Measurements from ENCODE around the gene RETREG3.
A peak's percentile ranks its signal among the peaks of the same experiment; 100 is the strongest.
"Not testable (repeated sequence)": the region's sequence is repeated elsewhere in the genome, so short reads cannot be mapped to it uniquely, and the experiment has no call there.

RETREG3 gene

DNA sequence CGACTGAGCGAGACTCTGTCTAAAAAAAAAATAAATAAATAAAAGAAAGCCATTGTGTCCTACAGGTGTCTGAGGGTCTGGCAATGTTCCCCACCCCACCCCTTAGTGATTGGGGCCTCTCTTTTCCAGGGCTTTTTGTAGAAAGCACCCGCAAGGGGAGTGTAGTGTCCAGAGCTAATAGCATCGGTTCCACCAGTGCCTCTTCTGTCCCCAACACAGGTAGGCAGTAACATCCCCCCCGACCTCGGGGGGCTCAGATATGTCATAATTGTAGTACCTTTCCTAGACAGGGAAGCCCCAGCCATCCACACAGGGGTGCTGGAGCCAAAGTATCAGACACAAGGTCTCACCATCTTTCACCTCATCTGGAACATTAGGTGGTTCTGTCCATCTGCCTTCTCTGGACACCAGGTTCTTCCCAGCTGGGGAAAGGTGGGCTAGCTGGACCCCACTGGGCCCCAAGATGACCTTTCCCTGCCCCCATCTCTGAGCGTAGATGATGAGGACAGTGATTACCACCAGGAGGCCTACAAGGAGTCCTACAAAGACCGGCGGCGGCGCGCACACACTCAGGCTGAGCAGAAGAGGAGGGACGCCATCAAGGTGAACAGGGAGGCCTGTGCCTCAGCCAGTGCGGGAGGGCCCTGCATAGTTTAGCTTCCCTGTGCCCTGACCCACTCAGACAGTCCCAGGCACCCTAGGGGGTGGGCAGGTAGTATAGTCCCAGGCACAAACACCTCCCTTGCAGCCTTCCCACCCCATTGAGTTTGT lies 40.6 kb downstream of the RETREG3 start:
- no peak for DNase-seq

DNA sequence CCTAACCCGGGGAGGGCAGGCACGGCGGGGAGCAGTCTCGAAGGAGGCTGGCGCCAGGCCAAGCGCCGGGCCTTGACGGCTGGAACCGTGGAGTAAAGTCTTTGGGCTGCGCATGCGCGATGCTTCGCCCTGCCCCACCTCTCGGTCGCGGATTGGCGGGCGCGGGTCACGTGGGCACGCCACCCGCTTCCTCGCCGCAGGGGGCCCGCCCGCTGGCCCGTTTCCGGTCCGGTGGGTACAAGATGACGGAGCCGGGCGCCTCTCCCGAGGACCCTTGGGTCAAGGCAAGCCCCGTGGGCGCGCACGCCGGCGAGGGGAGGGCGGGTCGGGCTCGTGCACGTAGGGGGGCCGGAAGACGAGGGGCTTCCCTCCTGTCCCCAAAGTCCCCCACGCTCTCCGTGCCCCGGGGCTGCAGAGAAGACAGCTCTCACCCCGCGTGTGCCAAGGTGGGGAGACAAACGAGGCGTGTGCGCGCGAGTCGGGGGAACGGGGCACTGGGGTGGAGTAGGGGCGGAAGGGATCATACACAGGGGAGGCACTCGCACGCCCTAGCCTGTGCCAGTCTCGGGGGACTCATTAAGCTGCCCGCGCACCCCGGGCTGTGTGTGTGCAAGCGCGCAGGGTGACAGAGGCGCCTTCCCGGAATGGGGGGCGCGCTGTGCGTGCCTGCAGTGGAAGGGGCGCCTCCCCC lies 42.1 kb downstream of the RETREG3 start, which contains the start of gene MLX:
MLX (plus strand) TSS at position 218 of the 691 bp plus-strand sequence; CDS start at position 243, 25 bp downstream.
- DNase-seq: peak; percentile 92

GRCh38 chr17:42566215-42566882 lies 42.8 kb downstream of the RETREG3 start:
- DNase-seq: no peak

- no peak for DNase-seq
These were observed 43.5 kb downstream of the RETREG3 start for GRCh38 chr17:42565523-42566214.

DNA sequence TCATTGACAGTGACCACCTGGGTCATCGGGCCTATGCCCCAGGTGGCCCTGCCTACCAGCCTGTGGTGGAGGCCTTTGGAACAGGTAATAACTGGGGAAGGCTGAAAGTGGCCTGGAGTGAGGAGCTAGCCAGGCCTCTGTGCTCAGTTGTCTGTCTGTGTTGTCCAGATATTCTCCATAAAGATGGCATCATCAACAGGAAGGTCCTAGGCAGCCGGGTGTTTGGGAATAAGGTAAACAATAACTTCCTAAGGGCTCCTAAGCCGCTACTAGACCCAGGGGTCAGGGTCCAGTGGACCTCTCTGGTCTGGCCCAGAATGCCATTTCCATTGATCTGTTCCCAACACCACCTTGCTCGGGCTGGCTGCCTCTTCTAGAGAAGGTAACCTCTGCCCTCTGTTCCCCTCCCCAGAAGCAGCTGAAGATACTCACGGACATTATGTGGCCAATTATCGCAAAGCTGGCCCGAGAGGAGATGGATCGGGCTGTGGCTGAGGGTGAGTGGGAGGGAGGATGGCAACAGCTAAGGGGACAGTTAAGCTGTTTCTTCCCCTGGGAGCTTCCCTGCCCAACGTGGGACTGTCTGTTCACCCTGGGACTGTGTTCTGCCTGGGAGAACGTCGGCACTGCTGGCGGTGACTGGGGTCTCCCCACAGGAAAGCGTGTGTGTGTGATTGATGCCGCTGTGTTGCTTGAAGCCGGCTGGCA lies 44.2 kb downstream of the RETREG3 start:
- no peak for DNase-seq

- DNase-seq: no peak
These were observed 45.2 kb downstream of the RETREG3 start for GRCh38 chr17:42563950-42564349.

DNA sequence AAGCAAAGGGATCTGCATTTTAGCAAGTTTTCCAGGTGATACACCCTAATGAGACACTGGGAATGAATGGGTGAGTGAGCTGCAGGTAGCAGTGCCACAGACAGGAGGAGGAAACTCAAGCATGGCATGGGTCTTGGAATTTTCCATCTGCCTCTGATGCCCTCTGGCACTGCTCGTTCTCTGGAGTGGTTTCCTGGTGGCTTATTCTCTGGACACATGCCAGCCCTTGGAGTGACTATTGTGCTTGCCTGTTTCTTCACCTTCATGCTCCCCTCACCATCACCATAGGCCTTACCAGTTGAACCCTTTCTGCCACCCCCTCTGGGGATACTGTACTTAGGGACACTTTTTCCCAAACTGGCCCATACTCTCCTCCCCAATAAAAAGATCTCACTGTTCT lies 45.6 kb downstream of the RETREG3 start:
- no peak for DNase-seq

GRCh38 chr17:42563143-42563509 lies 46.0 kb downstream of the RETREG3 start:
- DNase-seq: no peak

GRCh38 chr17:42562388-42563142 lies 46.6 kb downstream of the RETREG3 start:
- DNase-seq: no peak

DNA sequence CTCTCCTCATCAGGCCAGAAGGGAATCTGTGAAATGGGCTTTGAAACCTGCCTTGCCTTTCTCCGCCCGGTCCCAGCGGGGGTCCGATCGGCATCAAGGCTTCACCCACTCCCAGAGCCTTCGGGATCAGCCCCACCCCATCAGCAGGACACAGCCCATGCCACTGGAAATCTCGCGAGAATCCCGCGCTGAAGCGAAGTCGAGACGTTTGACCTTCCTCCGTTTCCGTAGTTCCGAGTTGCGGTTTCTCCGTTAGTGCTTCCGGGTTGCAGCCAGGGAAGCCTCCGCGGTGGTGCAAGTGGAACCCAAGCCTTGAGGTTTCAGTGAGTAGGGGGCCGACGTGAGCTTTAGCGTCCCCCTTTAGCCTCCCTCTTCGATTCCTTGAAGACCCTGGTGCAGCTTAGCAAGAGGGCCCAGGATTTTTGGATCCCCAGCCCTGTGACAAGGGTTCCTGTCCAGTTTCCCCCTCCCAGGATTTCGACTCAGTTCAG lies 47.2 kb downstream of the RETREG3 start, which contains the start of gene COASY:
COASY (plus strand) TSS at position 252 of the 491 bp plus-strand sequence. CDS start 475 bp downstream, outside the sequence.
- peak; percentile 92 for DNase-seq

GRCh38 chr17:42560246-42560645 lies 48.9 kb downstream of the RETREG3 start:
- no peak for DNase-seq

DNA sequence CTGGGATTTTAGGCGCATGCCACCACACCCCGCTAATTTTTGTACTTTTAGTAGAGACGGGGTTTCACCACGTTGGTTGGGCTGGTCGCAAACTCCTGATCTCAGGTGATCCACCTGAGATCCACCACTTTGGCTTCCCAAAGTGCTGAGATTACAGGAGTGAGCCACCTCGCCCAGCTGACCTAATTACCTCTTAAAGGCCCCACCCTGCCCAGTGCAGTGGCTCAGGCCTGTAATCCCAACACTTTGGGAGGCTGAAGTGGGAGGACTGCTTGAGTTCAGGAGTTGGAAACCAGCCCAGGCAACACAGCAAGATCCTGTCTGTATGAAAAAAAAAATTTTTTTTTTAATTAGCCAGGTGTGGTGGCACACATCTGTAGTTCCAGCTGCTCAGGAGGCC lies 50.1 kb downstream of the RETREG3 start:
- DNase-seq: no peak

DNA sequence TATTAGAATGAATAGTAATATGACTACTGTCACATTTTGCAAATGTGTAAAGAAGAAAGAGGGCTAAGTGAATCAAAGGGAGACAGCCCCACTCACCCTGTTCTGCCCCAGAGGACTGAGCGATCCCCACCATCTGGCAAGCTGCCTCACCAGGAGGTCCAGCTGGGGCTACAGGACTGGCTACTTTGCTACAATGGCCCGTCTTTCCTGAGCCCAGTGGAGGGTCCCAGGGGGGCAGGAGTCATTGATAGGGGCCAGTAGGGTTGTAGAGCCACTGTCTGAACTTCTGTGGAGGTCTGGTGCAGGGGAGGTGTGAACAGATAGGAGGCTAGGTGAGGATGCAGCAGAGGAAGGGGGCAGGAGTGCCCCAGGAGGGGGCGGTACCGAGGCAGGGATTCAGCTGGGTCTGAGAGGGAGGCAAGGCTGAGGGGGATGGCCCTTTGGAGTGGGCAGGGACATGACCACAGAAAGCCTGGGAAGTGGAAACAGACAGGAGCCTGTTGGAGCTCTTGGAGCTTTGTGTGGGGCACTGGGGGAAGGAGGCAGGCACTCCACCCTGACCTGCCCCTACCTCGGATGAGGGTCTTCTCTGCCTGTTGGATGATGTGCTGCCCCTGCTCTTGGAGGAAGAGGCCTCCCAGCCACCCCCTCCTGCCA lies 53.1 kb downstream of the RETREG3 start:
- not testable (repeated sequence) for DNase-seq

GRCh38 chr17:42555122-42555622 lies 54.0 kb downstream of the RETREG3 start:
- no peak for DNase-seq

DNA sequence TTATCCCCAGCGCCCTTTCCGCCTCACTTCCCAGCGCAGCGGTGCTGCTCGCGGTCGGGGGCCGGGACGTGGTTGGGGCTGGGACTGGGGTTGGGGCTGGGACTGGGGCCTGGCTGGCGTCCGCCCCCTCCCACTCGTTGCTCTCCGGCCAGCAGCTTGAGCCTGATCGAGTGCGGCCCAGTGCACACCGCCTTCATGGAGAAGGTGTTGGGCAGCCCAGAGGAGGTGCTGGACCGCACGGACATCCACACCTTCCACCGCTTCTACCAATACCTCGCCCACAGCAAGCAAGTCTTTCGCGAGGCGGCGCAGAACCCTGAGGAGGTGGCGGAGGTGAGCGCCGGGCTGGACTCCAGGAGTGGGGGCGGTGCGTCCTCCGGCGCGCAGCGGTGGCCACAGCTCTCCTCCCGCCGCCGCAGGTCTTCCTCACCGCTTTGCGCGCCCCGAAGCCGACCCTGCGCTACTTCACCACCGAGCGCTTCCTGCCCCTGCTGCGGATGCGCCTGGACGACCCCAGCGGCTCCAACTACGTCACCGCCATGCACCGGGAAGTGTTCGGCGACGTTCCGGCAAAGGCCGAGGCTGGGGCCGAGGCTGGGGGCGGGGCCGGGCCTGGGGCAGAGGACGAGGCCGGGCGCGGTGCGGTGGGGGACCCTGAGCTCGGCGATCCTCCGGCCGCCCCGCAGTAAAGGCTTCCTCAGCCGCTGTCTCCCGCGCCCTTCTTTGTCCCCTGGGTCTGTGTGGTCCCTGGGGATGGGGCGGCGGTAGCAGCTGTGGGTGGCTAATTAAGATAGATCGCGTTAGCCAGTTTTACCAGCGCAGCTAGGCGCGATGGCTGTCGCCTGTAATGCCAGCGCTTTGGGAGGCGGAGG lies 54.7 kb downstream of the RETREG3 start:
- peak; percentile 86 for DNase-seq

DNA sequence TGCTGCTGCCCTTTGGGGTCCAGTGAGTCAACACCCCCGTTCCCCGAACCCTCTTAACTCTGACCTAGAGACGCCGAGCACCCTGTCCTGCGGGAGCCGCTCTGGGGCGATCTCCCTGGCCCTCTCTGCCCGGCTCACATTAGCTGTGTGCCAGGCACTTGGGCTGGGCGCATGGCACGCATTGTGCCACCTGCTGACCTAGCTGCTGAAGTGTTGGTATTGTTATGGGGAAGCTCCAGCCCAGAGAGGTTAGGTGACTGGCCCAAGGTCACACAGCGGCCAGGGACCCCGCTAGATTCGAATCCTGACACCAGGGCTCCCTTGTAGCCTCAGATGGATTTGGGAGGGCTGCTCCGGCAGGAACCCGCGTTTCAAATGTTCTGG lies 55.3 kb downstream of the RETREG3 start:
- no peak for DNase-seq

DNA sequence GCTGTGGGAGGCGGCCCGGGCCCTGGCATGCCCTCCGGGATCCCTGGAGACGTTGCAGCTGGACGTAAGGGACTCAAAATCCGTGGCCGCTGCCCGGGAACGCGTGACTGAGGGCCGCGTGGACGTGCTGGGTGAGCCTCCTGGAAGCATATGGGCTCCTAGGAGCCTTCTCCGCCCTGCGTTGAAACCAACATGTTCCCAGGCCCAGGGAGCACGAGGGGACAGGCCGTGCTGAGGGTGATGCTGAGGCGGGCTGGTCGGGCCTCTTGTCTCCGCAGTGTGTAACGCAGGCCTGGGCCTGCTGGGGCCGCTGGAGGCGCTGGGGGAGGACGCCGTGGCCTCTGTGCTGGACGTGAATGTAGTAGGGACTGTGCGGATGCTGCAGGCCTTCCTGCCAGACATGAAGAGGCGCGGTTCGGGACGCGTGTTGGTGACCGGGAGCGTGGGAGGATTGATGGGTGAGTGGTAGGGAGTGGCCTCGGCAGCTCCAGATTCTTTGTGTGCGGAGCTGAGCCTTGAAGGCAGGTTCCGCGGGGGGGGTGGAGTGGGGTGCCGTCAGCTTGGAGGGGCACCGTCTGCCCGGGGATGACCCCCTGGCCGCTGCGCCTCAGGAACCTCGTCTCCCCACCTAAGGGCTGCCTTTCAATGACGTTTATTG lies 55.9 kb downstream of the RETREG3 start:
- no peak for DNase-seq

GRCh38 chr17:42552736-42553135 lies 56.4 kb downstream of the RETREG3 start, which contains the start of gene HSD17B1:
Gene HSD17B1, plus strand, starts transcription at chr17:42552923. Its CDS starts 11 bp downstream, at chr17:42552934.
- DNase-seq: not testable (repeated sequence)

Measured in CD4-positive, alpha-beta T cell treated with Interleukin-15 for 1 hour (primary cell).